ENCODE data around the gene LPP.
"Not testable (repeated sequence)": the region's sequence is repeated elsewhere in the genome, so short reads cannot be mapped to it uniquely, and the experiment has no call there.

Gene LPP

GRCh38 chr3:188701485-188701969 lies 547.6 kb downstream of the LPP start:
- CTCF ChIA-PET = no interaction called here
- DNase-seq (ENCODE audit: extremely low spot score) = no peak
- POLR2A ChIA-PET = no interaction called here
- TF ChIP-seq SP1 (IDR thresholded peaks at IDR 0.05) (no peak), FOXA1 (IDR thresholded peaks at IDR 0.05) (no peak), NFRKB (IDR thresholded peaks at IDR 0.05) (no peak), FOXM1 (IDR thresholded peaks at IDR 0.05; ENCODE audit: borderline replicate concordance) (no peak), ELF4 (IDR thresholded peaks at IDR 0.05) (no peak), FOXK2 (IDR thresholded peaks at IDR 0.05) (no peak), LEF1 (IDR thresholded peaks at IDR 0.05; ENCODE audit: borderline replicate concordance) (no peak)

- POLR2A ChIA-PET; CTCF ChIA-PET; DNase-seq (ENCODE audit: extremely low spot score): not testable (repeated sequence)
Observed at GRCh38 chr3:188702028-188702427, 548.1 kb downstream of the LPP start.

GRCh38 chr3:188706176-188706575 lies 552.2 kb downstream of the LPP start:
- no peak for DNase-seq (ENCODE audit: extremely low spot score)
- POLR2A ChIA-PET = no interaction called here

GRCh38 chr3:188706599-188706998 lies 552.6 kb downstream of the LPP start:
- no peak for DNase-seq (ENCODE audit: extremely low spot score)
- ChIA-PET POLR2A (no interaction called here), CTCF (interaction anchor here (0.6 kb wide), 1 partner anchor 965 kb away, joined by 3 read pairs; no protein-coding TSS in a partner anchor)
- TF ChIP-seq FOXM1 (IDR thresholded peaks at IDR 0.05; ENCODE audit: borderline replicate concordance) = no peak

More at GRCh38 chr3:188706176-188706575, 552.2 kb downstream of the LPP start:
- CTCF ChIA-PET = no interaction called here
- no peak for TF ChIP-seq PKNOX1 (IDR thresholded peaks at IDR 0.05)
- no peak for TF ChIP-seq TARDBP (IDR thresholded peaks at IDR 0.05)
- TF ChIP-seq FOXA1 (IDR thresholded peaks at IDR 0.05) = no peak
- TF ChIP-seq SUZ12 (IDR thresholded peaks at IDR 0.05) = no peak
- TF ChIP-seq HDGF (IDR thresholded peaks at IDR 0.05; ENCODE audit: borderline replicate concordance) = no peak
- no peak for TF ChIP-seq CTBP1 (IDR thresholded peaks at IDR 0.05; ENCODE audit: borderline replicate concordance)

- no peak for TF ChIP-seq CTBP1 (IDR thresholded peaks at IDR 0.05; ENCODE audit: borderline replicate concordance)
- no peak for TF ChIP-seq FOXM1 (IDR thresholded peaks at IDR 0.05; ENCODE audit: borderline replicate concordance)
- TF ChIP-seq SUZ12 (IDR thresholded peaks at IDR 0.05) = no peak
- TF ChIP-seq SP1 (IDR thresholded peaks at IDR 0.05) = no peak
- POLR2A ChIA-PET = interaction anchor here (0.7 kb wide), 1 partner anchor 8 kb away, joined by 3 read pairs; no protein-coding TSS in a partner anchor
Observed at GRCh38 chr3:188707381-188708288, 553.7 kb downstream of the LPP start.

GRCh38 chr3:188711881-188712247 lies 557.9 kb downstream of the LPP start:
- no peak for DNase-seq (ENCODE audit: extremely low spot score)
- no peak for TF ChIP-seq ZNF384 (IDR thresholded peaks at IDR 0.05)
- no peak for TF ChIP-seq FOXK2 (IDR thresholded peaks at IDR 0.05)
- TF ChIP-seq SP1 (IDR thresholded peaks at IDR 0.05) = no peak
- TF ChIP-seq ELF4 (IDR thresholded peaks at IDR 0.05) = no peak
- no peak for TF ChIP-seq BHLHE40 (IDR thresholded peaks at IDR 0.05; ENCODE audit: borderline replicate concordance)
- TF ChIP-seq PKNOX1 (IDR thresholded peaks at IDR 0.05) = no peak
- TF ChIP-seq SUZ12 (IDR thresholded peaks at IDR 0.05) = no peak
- no peak for TF ChIP-seq LEF1 (IDR thresholded peaks at IDR 0.05; ENCODE audit: borderline replicate concordance)
- no peak for TF ChIP-seq HDGF (IDR thresholded peaks at IDR 0.05; ENCODE audit: borderline replicate concordance)
- TF ChIP-seq L3MBTL2 (conservative IDR thresholded peaks at IDR 0.05) = no peak
- TF ChIP-seq CTBP1 (IDR thresholded peaks at IDR 0.05; ENCODE audit: borderline replicate concordance) = no peak
- TF ChIP-seq TARDBP (IDR thresholded peaks at IDR 0.05) = no peak
- TF ChIP-seq NFRKB (IDR thresholded peaks at IDR 0.05) = no peak
- no peak for TF ChIP-seq FOXA1 (IDR thresholded peaks at IDR 0.05)
- TF ChIP-seq ARNT (IDR thresholded peaks at IDR 0.05) = no peak
- TF ChIP-seq FOXM1 (IDR thresholded peaks at IDR 0.05; ENCODE audit: borderline replicate concordance) = no peak
- CTCF ChIA-PET = no interaction called here
- POLR2A ChIA-PET = no interaction called here

More at GRCh38 chr3:188707381-188708288, 553.7 kb downstream of the LPP start:
- DNase-seq (ENCODE audit: extremely low spot score) = no peak
- CTCF ChIA-PET = no interaction called here

- ChIA-PET CTCF (no interaction called here), POLR2A (no interaction called here)
- TF ChIP-seq FOXA1 (IDR thresholded peaks at IDR 0.05) = no peak
- no peak for TF ChIP-seq ELF4 (IDR thresholded peaks at IDR 0.05)
- TF ChIP-seq HDGF (IDR thresholded peaks at IDR 0.05; ENCODE audit: borderline replicate concordance) = no peak
- no peak for TF ChIP-seq PKNOX1 (IDR thresholded peaks at IDR 0.05)
- TF ChIP-seq FOXM1 (IDR thresholded peaks at IDR 0.05; ENCODE audit: borderline replicate concordance) = no peak
- TF ChIP-seq TARDBP (IDR thresholded peaks at IDR 0.05) = no peak
- no peak for TF ChIP-seq ZNF384 (IDR thresholded peaks at IDR 0.05)
- TF ChIP-seq SP1 (IDR thresholded peaks at IDR 0.05) = no peak
- TF ChIP-seq ARNT (IDR thresholded peaks at IDR 0.05) = no peak
- no peak for TF ChIP-seq L3MBTL2 (conservative IDR thresholded peaks at IDR 0.05)
- no peak for DNase-seq (ENCODE audit: extremely low spot score)
Observed at GRCh38 chr3:188712248-188712924, 558.4 kb downstream of the LPP start.
